ENCODE measurements around the gene RNPS1. TPM values are rescaled to one million over a fixed set of nuclear protein-coding genes. Genes with fewer than 3 reads are reported as not detected.

RNPS1 gene
- total and polyA plus RNA-seq, 9 of the 15 experiments (the other 6 are each of a cell fraction or from before 2014, with no cell fraction given): 44.9 to 338 (median 202) TPM

GRCh38 chr16:2251296-2252111 lies 16.4 kb downstream of the RNPS1 start, which contains the start of gene ECI1 (continued):
- TF ChIP-seq GATA2 (CRISPR knock-in tag; IDR thresholded peaks at IDR 0.05) (no peak), ZBTB7A (IDR thresholded peaks at IDR 0.05; ENCODE audit: borderline replicate concordance, control insufficient read depth, low read depth, low read length) (peak; percentile 90; the same call in 1 of the 2 replicates), NR2C2 (CRISPR knock-in tag; IDR thresholded peaks at IDR 0.05) (peak; percentile 77), NR2C2 (tag; IDR thresholded peaks at IDR 0.05) (peak; percentile 96), SIRT6 (IDR thresholded peaks at IDR 0.05; ENCODE audit: low read depth, low read length) (no peak), ZNF561 (CRISPR knock-in tag; conservative IDR thresholded peaks at IDR 0.05) (no peak), SRSF3 (IDR thresholded peaks at IDR 0.05; ENCODE audit: insufficient read depth, low read length) (no peak), RBBP5 (IDR thresholded peaks at IDR 0.05; ENCODE audit: borderline replicate concordance, insufficient read depth, low read length, poor library complexity, severe bottlenecking) (peak; percentile 72), HDAC1 (IDR thresholded peaks at IDR 0.05) (peak in 1 of 2 experiments; percentile 72; a peak in 2 of 4 replicates), POLR2G (IDR thresholded peaks at IDR 0.05; ENCODE audit: low read depth, low read length) (peak; percentile 99), ZBTB49 (CRISPR knock-in tag; IDR thresholded peaks at IDR 0.05; ENCODE audit: borderline replicate concordance) (no peak), PURB (CRISPR knock-in tag; IDR thresholded peaks at IDR 0.05; ENCODE audit: low read depth) (no peak), MECOM (CRISPR knock-in tag; IDR thresholded peaks at IDR 0.05) (no peak), NFIC (IDR thresholded peaks at IDR 0.05) (peak; percentile 99), TRIM28 (IDR thresholded peaks at IDR 0.05) (no peak), ZNF780A (CRISPR knock-in tag; IDR thresholded peaks at IDR 0.05) (no peak), PTRF (tag; IDR thresholded peaks at IDR 0.05) (no peak), POLR2B (IDR thresholded peaks at IDR 0.05; ENCODE audit: low read depth, partially characterized antibody) (peak; percentile 62), GATAD2A (IDR thresholded peaks at IDR 0.05) (no peak), SPI1 (IDR thresholded peaks at IDR 0.05; ENCODE audit: borderline replicate concordance, low read depth, low read length) (no peak), CHD2 (IDR thresholded peaks at IDR 0.05; ENCODE audit: low read depth, low read length) (no peak), JUNB (CRISPR knock-in tag; conservative IDR thresholded peaks at IDR 0.05) (no peak), MTF1 (CRISPR knock-in tag; IDR thresholded peaks at IDR 0.05; ENCODE audit: borderline replicate concordance) (no peak), ZNF436 (CRISPR knock-in tag; IDR thresholded peaks at IDR 0.05) (no peak), BRCA1 (IDR thresholded peaks at IDR 0.05) (no peak), BRCA1 (CRISPR knock-in tag; IDR thresholded peaks at IDR 0.05) (no peak)
- TF ChIP-seq, protein P1, sequence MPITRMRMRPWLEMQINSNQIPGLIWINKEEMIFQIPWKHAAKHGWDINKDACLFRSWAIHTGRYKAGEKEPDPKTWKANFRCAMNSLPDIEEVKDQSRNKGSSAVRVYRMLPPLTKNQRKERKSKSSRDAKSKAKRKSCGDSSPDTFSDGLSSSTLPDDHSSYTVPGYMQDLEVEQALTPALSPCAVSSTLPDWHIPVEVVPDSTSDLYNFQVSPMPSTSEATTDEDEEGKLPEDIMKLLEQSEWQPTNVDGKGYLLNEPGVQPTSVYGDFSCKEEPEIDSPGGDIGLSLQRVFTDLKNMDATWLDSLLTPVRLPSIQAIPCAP (CRISPR knock-in tag; IDR thresholded peaks at IDR 0.05; ENCODE audit: borderline replicate concordance): no peak
- TF ChIP-seq, protein P2, sequence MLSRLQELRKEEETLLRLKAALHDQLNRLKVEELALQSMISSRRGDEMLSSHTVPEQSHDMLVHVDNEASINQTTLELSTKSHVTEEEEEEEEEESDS (CRISPR knock-in tag; IDR thresholded peaks at IDR 0.05): no peak

Measured in K562 (cell line).